HUES48 (cell line): ENCODE measurements around the gene TMEM80.
A peak's percentile ranks its signal among the peaks of the same experiment; 100 is the strongest.
"Not testable (repeated sequence)": the region's sequence is repeated elsewhere in the genome, so short reads cannot be mapped to it uniquely, and the experiment has no call there.

Source experiments
- H3K27ac ChIP-seq: one replicate; pipeline ENCODE4 v1.7.0; 2013; ENCODE audit warnings: low read depth, low read length, inconsistent platforms
- H3K27me3 ChIP-seq: 2 replicates; pipeline ENCODE4 v1.6.1; 2013; ENCODE audit warnings: mild to moderate bottlenecking, low read length; ENCODE audit not compliant: control insufficient read depth, insufficient read depth
- H3K36me3 ChIP-seq: 2 replicates; pipeline ENCODE4 v1.6.1; 2013; ENCODE audit warnings: low read length; ENCODE audit not compliant: control insufficient read depth, insufficient read depth
- H3K4me1 ChIP-seq: 2 replicates; pipeline ENCODE4 v1.6.1; 2013; ENCODE audit warnings: mild to moderate bottlenecking, low read length; ENCODE audit not compliant: control insufficient read depth, insufficient read depth
- H3K4me3 ChIP-seq: 2 replicates; pipeline ENCODE4 v1.5.1; 2013; ENCODE audit warnings: mild to moderate bottlenecking, low read depth, low read length
- H3K9ac ChIP-seq: 2 replicates; pipeline ENCODE4 v1.6.1; 2013; ENCODE audit warnings: mild to moderate bottlenecking, low read depth, low read length, moderate library complexity
- H3K9me3 ChIP-seq: 2 replicates; pipeline ENCODE4 v1.6.1; 2013; ENCODE audit warnings: low read length; ENCODE audit not compliant: control insufficient read depth, insufficient read depth

The TMEM80 gene

DNA sequence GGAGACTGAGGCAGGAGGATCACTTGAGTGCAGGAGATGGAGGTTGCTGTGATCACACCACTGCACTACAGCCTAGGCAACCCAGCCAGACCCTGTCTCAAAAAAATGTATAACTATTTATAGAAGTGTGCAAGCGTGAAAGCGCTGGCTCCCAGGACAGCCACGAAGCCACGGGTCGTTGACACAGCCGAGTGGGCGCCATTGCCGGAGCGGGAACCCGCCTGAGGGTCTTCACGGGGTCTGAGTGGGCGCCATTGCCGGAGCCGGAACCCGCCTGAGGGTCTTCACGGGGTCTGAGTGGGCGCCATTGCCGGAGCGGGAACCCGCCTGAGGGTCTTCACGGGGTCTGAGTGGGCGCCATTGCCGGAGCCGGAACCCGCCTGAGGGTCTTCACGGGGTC, 38.9 kb downstream of the TMEM80 start:
- H3K9ac ChIP-seq, H3K36me3 ChIP-seq, H3K9me3 ChIP-seq, H3K27ac ChIP-seq, H3K4me3 ChIP-seq, H3K27me3 ChIP-seq, H3K4me1 ChIP-seq: not testable (repeated sequence)

DNA sequence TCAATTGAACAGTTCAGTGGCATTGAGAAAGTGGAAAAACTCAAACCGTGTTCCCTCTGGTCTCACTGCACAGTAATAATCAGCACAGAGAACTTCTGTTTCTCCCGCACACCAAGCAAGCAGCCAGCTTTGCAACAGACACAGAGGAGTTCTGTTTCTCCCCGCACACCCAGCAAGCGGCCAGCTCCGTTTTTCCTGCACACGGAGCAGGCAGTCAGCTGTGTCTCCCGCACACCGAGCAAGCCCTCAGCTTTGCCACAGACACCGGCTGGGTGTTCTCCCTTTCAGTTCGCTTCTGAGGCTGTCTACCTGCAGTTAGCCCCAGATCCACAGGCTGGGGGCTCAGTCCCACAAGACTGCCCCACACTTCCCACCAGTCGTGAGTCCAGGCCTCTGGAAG, 41.8 kb downstream of the TMEM80 start:
- H3K4me1 ChIP-seq, result no peaks in the 10 kb centered on the region
- no peak overlapping the region for H3K4me3 ChIP-seq
- no peak overlapping the region for H3K9ac ChIP-seq
- H3K36me3 ChIP-seq, result no peaks in the 10 kb centered on the region
- H3K27ac ChIP-seq, result no peak overlapping the region
- no peaks in the 10 kb centered on the region for H3K27me3 ChIP-seq
- no peaks in the 10 kb centered on the region for H3K9me3 ChIP-seq

GRCh38 chr11:737899-738298, 42.3 kb downstream of the TMEM80 start:
- not testable (repeated sequence) for H3K9ac ChIP-seq, H3K9me3 ChIP-seq, H3K36me3 ChIP-seq, H3K4me1 ChIP-seq, H3K27me3 ChIP-seq, H3K4me3 ChIP-seq, H3K27ac ChIP-seq

DNA sequence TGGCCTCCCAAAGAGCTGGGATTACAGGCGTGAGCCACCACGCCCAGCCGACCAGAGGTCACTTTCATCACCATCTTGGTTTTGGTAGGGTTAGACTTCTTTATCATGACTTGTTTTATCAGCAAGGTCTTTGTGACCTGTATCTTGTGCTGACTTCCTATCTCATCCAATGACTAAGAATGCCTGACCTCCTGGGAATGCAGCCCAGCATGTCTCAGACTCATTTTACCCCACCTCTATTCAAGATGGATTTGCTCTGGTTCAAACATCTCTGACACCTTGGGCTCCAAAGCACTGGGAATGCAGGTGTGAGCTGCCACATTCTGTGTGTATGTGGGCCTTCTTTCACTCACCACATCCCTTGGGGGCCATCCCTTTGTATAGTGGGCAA, 46.5 kb downstream of the TMEM80 start:
- Histone ChIP-seq H3K27ac (no peak overlapping the region), H3K4me3 (no peak overlapping the region), H3K9ac (no peak overlapping the region), H3K27me3 (no peaks in the 10 kb centered on the region), H3K9me3 (no peaks in the 10 kb centered on the region), H3K36me3 (no peaks in the 10 kb centered on the region), H3K4me1 (peaks cover 8% of the 10 kb centered on the region)

GRCh38 chr11:742571-743201, 47.1 kb downstream of the TMEM80 start:
- H3K27ac ChIP-seq, result no peak overlapping the region
- no peaks in the 10 kb centered on the region for H3K36me3 ChIP-seq
- H3K9me3 ChIP-seq, result no peaks in the 10 kb centered on the region
- H3K27me3 ChIP-seq, result no peaks in the 10 kb centered on the region
- peaks cover 8% of the 10 kb centered on the region for H3K4me1 ChIP-seq
- no peak overlapping the region for H3K4me3 ChIP-seq
- H3K9ac ChIP-seq, result no peak overlapping the region

DNA sequence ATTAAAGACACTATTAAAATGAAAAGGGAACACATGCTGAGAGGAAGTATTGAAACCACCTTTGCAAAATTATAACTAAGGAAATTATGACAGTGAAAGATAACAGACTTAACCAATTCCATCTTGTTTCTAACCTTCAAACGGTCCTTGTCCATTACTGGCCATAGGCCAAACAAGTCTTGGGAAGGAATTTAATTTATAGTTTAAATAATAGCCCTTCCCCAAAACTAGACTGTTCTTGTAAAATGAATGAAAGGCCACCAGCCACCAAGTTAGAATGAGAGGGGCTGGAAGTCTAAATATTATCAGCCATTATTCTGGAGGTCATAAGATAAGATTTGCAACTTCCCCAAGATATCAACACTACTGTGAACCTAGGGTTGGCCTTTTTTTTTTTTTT, 49.8 kb downstream of the TMEM80 start:
- H3K9ac ChIP-seq, result no peak overlapping the region
- no peaks in the 10 kb centered on the region for H3K27me3 ChIP-seq
- peaks cover 15% of the 10 kb centered on the region for H3K4me1 ChIP-seq
- no peak overlapping the region for H3K27ac ChIP-seq
- H3K9me3 ChIP-seq, result no peaks in the 10 kb centered on the region
- H3K36me3 ChIP-seq, result peaks cover 10% of the 10 kb centered on the region
- H3K4me3 ChIP-seq, result no peak overlapping the region

- H3K36me3 ChIP-seq, result peaks cover 10% of the 10 kb centered on the region
- H3K9me3 ChIP-seq, result no peaks in the 10 kb centered on the region
- peaks cover 15% of the 10 kb centered on the region for H3K4me1 ChIP-seq
- no peaks in the 10 kb centered on the region for H3K27me3 ChIP-seq
- H3K9ac ChIP-seq, result peak overlapping the region; percentile 71
- peak overlapping the region; percentile 91 for H3K27ac ChIP-seq
- peak overlapping the region; percentile 89 for H3K4me3 ChIP-seq
These were observed 50.9 kb downstream of the TMEM80 start for GRCh38 chr11:746289-747157.

- H3K9me3 ChIP-seq, result no peaks in the 10 kb centered on the region
These were observed 51.8 kb downstream of the TMEM80 start, which contains the start of gene TALDO1 for GRCh38 chr11:747158-748006. TSS of gene TALDO1 (plus strand) at chr11:747464. CDS start at chr11:747482, 18 bp downstream.

GRCh38 chr11:748007-748359, 52.4 kb downstream of the TMEM80 start:
- Histone ChIP-seq H3K27me3 (no peaks in the 10 kb centered on the region), H3K27ac (peak overlapping the region; percentile 20), H3K4me1 (peaks cover 15% of the 10 kb centered on the region), H3K9ac (peak overlapping the region; percentile 80), H3K9me3 (no peaks in the 10 kb centered on the region), H3K36me3 (peaks cover 16% of the 10 kb centered on the region), H3K4me3 (peak overlapping the region; percentile 89)

More at GRCh38 chr11:747158-748006, 51.8 kb downstream of the TMEM80 start, which contains the start of gene TALDO1:
- peaks cover 10% of the 10 kb centered on the region for H3K36me3 ChIP-seq
- peaks cover 15% of the 10 kb centered on the region for H3K4me1 ChIP-seq
- H3K27me3 ChIP-seq, result no peaks in the 10 kb centered on the region
- H3K9ac ChIP-seq, result peak within 1 kb of the TSS; percentile 80
- H3K27ac ChIP-seq, result peak within 1 kb of the TSS; percentile 91
- H3K4me3 ChIP-seq, result peak within 1 kb of the TSS; percentile 89

GRCh38 chr11:749731-750130, 54.1 kb downstream of the TMEM80 start:
- Histone ChIP-seq H3K9ac (no peak overlapping the region), H3K4me3 (no peak overlapping the region), H3K27ac (no peak overlapping the region), H3K27me3 (no peaks in the 10 kb centered on the region), H3K9me3 (no peaks in the 10 kb centered on the region), H3K4me1 (peaks cover 11% of the 10 kb centered on the region; the same call in 1 of the 2 replicates), H3K36me3 (peaks cover 16% of the 10 kb centered on the region)
